ENCODE results near the gene GPR17.

GPR17 gene

GRCh38 chr2:127638361-127639110 is 7.4 kb upstream of the GPR17 start:
- no peak for DNase-seq (ENCODE audit: extremely low read depth, low read depth)
- no peak for TF ChIP-seq CTCF (IDR thresholded peaks at IDR 0.05; ENCODE audit: low read depth, low read length, missing control alignments)
- no peak overlapping the region for H3K4me3 ChIP-seq (replicated peaks; ENCODE audit: low read depth, low read length)

GRCh38 chr2:127639111-127639474 is 6.9 kb upstream of the GPR17 start:
- DNase-seq (ENCODE audit: extremely low read depth, low read depth) = no peak
- H3K4me3 ChIP-seq (replicated peaks; ENCODE audit: low read depth, low read length) = no peak overlapping the region
- no peak for TF ChIP-seq CTCF (IDR thresholded peaks at IDR 0.05; ENCODE audit: low read depth, low read length, missing control alignments)

GRCh38 chr2:127640082-127641072 is 5.6 kb upstream of the GPR17 start:
- no peak overlapping the region for H3K4me3 ChIP-seq (replicated peaks; ENCODE audit: low read depth, low read length)
- TF ChIP-seq CTCF (IDR thresholded peaks at IDR 0.05; ENCODE audit: low read depth, low read length, missing control alignments) = peak; percentile 31
- DNase-seq (ENCODE audit: extremely low read depth, low read depth) = no peak

GRCh38 chr2:127641133-127641532 is 4.8 kb upstream of the GPR17 start:
- H3K4me3 ChIP-seq (replicated peaks; ENCODE audit: low read depth, low read length) = no peak overlapping the region
- no peak for TF ChIP-seq CTCF (IDR thresholded peaks at IDR 0.05; ENCODE audit: low read depth, low read length, missing control alignments)
- DNase-seq (ENCODE audit: extremely low read depth, low read depth) = no peak

- no peak overlapping the region for H3K4me3 ChIP-seq (replicated peaks; ENCODE audit: low read depth, low read length)
- TF ChIP-seq CTCF (IDR thresholded peaks at IDR 0.05; ENCODE audit: low read depth, low read length, missing control alignments) = no peak
- DNase-seq (ENCODE audit: extremely low read depth, low read depth) = no peak
These were observed 4.0 kb upstream of the GPR17 start for GRCh38 chr2:127641846-127642507.

- no peak overlapping the region for H3K4me3 ChIP-seq (replicated peaks; ENCODE audit: low read depth, low read length)
- DNase-seq (ENCODE audit: extremely low read depth, low read depth) = no peak
- no peak for TF ChIP-seq CTCF (IDR thresholded peaks at IDR 0.05; ENCODE audit: low read depth, low read length, missing control alignments)
These were observed 3.1 kb upstream of the GPR17 start for GRCh38 chr2:127642706-127643438.
